H1 (cell line): ENCODE measurements around the gene LGALSL. TPM values are rescaled to one million over a fixed set of nuclear protein-coding genes. Genes with fewer than 3 reads are reported as not detected.

Experiments
- CTCF ChIA-PET: fragments of 300-600 bp; sonication (Branson Sonifier 250); formaldehyde crosslinking; loops from one replicate; lab custom pipeline; 2021; ENCODE audit not compliant: partially characterized antibody; lab: Charles Lee
- POLR2A ChIA-PET: fragments of 300-600 bp; sonication (Branson Sonifier 250); formaldehyde crosslinking; loops from one replicate; lab custom pipeline; 2021; ENCODE audit warnings: inconsistent platforms; ENCODE audit not compliant: partially characterized antibody; lab: Charles Lee
- DNase-seq, 2 experiments: peaks; one replicate each; pipeline versions ENCODE4 v3.0.0 to v3.0.0-alpha.2; 2010 to 2022; ENCODE audit warnings: low spot score in 2 of 2, low read depth in 1 of 2, mixed read lengths in 1 of 2
- FAIRE-seq: peaks from 2 replicates; lab custom pipeline; 2011; peaks lifted over from hg19 to GRCh38; lab: Jason Lieb, UNC
- H2AFZ ChIP-seq: 2 replicates; pipeline ENCODE4 v1.8.1; 2012; ENCODE audit warnings: low read length, inconsistent platforms
- H2AK5ac ChIP-seq: 2 replicates; pipeline ENCODE4 v1.6.1; 2013; ENCODE audit warnings: low read depth, low read length
- H2BK120ac ChIP-seq: replicated peaks from 2 replicates; pipeline ENCODE3; 2013; ENCODE audit warnings: low read depth, low read length, inconsistent platforms
- H2BK12ac ChIP-seq: 2 replicates; pipeline ENCODE4 v1.6.1; 2013; ENCODE audit warnings: low read depth, low read length
- H2BK15ac ChIP-seq: 2 replicates; pipeline ENCODE4 v1.6.1; 2013; ENCODE audit warnings: low read length
- H2BK20ac ChIP-seq: 2 replicates; pipeline ENCODE4 v1.6.1; 2013; ENCODE audit warnings: low read length
- H2BK5ac ChIP-seq: 2 replicates; pipeline ENCODE4 v1.6.1; 2013; ENCODE audit warnings: low read depth, low read length
- H3K14ac ChIP-seq: 2 replicates; pipeline ENCODE4 v1.6.1; 2013; ENCODE audit warnings: inconsistent platforms; ENCODE audit not compliant: insufficient read length
- H3K18ac ChIP-seq: 2 replicates; pipeline ENCODE4 v1.6.1; 2013; ENCODE audit warnings: low read length; ENCODE audit errors: extremely low read depth
- H3K23ac ChIP-seq: 2 replicates; pipeline ENCODE4 v1.6.1; 2013; ENCODE audit warnings: inconsistent platforms; ENCODE audit not compliant: insufficient read length
- H3K23me2 ChIP-seq: 2 replicates; pipeline ENCODE4 v1.6.1; 2013; ENCODE audit warnings: low read depth, low read length
- H3K27ac ChIP-seq: 2 replicates; pipeline ENCODE4 v1.6.1; 2011; ENCODE audit warnings: low read depth, low read length, inconsistent platforms
- H3K27me3 ChIP-seq, 4 experiments: replicated peaks in 1 of 4; 1 replicate in 1 of 4; 2 replicates in 3 of 4; pipeline versions ENCODE4 v1.6.1 to v1.8.1; 2011 to 2013; ENCODE audit warnings: low read length in 3 of 4, mild to moderate bottlenecking in 3 of 4, inconsistent platforms in 2 of 4, mixed read lengths in 2 of 4, moderate library complexity in 1 of 4; ENCODE audit not compliant: control insufficient read depth in 3 of 4, insufficient read depth in 3 of 4; ENCODE audit errors: extremely low read depth in 1 of 4
- H3K36me3 ChIP-seq, 4 experiments: 2 replicates each; pipeline versions ENCODE4 v1.6.1 to v1.8.1; 2011 to 2013; ENCODE audit warnings: mild to moderate bottlenecking in 4 of 4, low read length in 3 of 4, moderate library complexity in 2 of 4, control low read depth in 1 of 4, inconsistent platforms in 1 of 4; ENCODE audit not compliant: insufficient read depth in 4 of 4, control insufficient read depth in 2 of 4
- H3K4ac ChIP-seq: replicated peaks from 2 replicates; pipeline ENCODE3; 2013; ENCODE audit warnings: low read length, low read depth, mixed read lengths, inconsistent platforms; ENCODE audit not compliant: insufficient read length
- H3K4me1 ChIP-seq, 4 experiments: replicated peaks in 1 of 4; 1 replicate in 1 of 4; 2 replicates in 3 of 4; pipeline versions ENCODE4 v1.6.1 to v1.8.1; 2011 to 2013; ENCODE audit warnings: low read length in 3 of 4, inconsistent platforms in 2 of 4, mixed read lengths in 1 of 4; ENCODE audit not compliant: insufficient read depth in 4 of 4, control insufficient read depth in 3 of 4
- H3K4me2 ChIP-seq, 2 experiments: 2 replicates each; pipeline versions ENCODE4 v1.6.1 to v1.8.1; 2011 to 2013; ENCODE audit warnings: low read depth in 2 of 2, low read length in 2 of 2, control low read depth in 1 of 2, inconsistent platforms in 1 of 2, mild to moderate bottlenecking in 1 of 2; ENCODE audit not compliant: insufficient read depth in 1 of 2
- H3K4me3 ChIP-seq, 4 experiments: fragments of 200-600, 300-600 bp in 1 of 4; sonication (generic), shearing (Covaris generic), sonication (Bioruptor Twin) in 1 of 4; 2 replicates each; pipeline versions ENCODE4 v1.5.1 to v1.8.1; 2011 to 2016; ENCODE audit warnings: low read length in 4 of 4, low read depth in 3 of 4, control low read depth in 2 of 4, inconsistent platforms in 2 of 4, mild to moderate bottlenecking in 2 of 4, mixed read lengths in 1 of 4, moderate library complexity in 1 of 4; ENCODE audit not compliant: insufficient read depth in 2 of 4; ENCODE audit errors: extremely low read depth in 1 of 4
- H3K56ac ChIP-seq: replicated peaks from 2 replicates; pipeline ENCODE3; 2013; ENCODE audit warnings: low read depth, mild to moderate bottlenecking, mixed read lengths, low read length, inconsistent platforms; ENCODE audit not compliant: insufficient read length
- H3K79me1 ChIP-seq: 2 replicates; pipeline ENCODE4 v1.6.1; 2013; ENCODE audit warnings: low read depth, low read length, control low read depth
- H3K79me2 ChIP-seq, 2 experiments: 2 replicates each; pipeline versions ENCODE4 v1.6.1 to v1.8.1; 2012 to 2013; ENCODE audit warnings: low read length in 2 of 2, mild to moderate bottlenecking in 2 of 2, inconsistent platforms in 1 of 2; ENCODE audit not compliant: insufficient read depth in 2 of 2, control insufficient read depth in 1 of 2
- H3K9ac ChIP-seq, 4 experiments: replicated peaks in 1 of 4; 1 replicate in 1 of 4; 2 replicates in 3 of 4; pipeline versions ENCODE4 v1.6.1 to v1.8.1; 2011 to 2013; ENCODE audit warnings: low read depth in 3 of 4, low read length in 3 of 4, control low read depth in 2 of 4, mild to moderate bottlenecking in 2 of 4, moderate library complexity in 2 of 4, inconsistent platforms in 1 of 4; ENCODE audit errors: extremely low read depth in 1 of 4
- H3K9me3 ChIP-seq, 2 experiments: 2 replicates each; pipeline versions ENCODE4 v1.6.1 to v1.8.1; 2012 to 2013; ENCODE audit warnings: mild to moderate bottlenecking in 2 of 2, moderate library complexity in 2 of 2, control low read depth in 1 of 2, inconsistent platforms in 1 of 2, low read depth in 1 of 2, low read length in 1 of 2, mixed read lengths in 1 of 2; ENCODE audit not compliant: insufficient read depth in 2 of 2
- H4K20me1 ChIP-seq, 2 experiments: replicated peaks in 1 of 2; 2 replicates each; pipeline versions ENCODE3 to v1.8.1; 2011 to 2013; ENCODE audit warnings: inconsistent platforms in 2 of 2, low read length in 2 of 2, mild to moderate bottlenecking in 1 of 2; ENCODE audit not compliant: insufficient read depth in 2 of 2, control insufficient read depth in 1 of 2
- H4K5ac ChIP-seq: 2 replicates; pipeline ENCODE4 v1.6.1; 2013; ENCODE audit warnings: low read length, low read depth, mixed read lengths, inconsistent platforms; ENCODE audit not compliant: insufficient read length
- H4K8ac ChIP-seq: 2 replicates; pipeline ENCODE4 v1.8.0; 2013; ENCODE audit warnings: mild to moderate bottlenecking, moderate library complexity, low read length, inconsistent platforms; ENCODE audit not compliant: insufficient read depth; ENCODE audit errors: extremely low read depth
- H4K91ac ChIP-seq: replicated peaks from 2 replicates; pipeline ENCODE3; 2013; ENCODE audit warnings: low read length, mixed read lengths, inconsistent platforms; ENCODE audit not compliant: insufficient read length
- ASH2L ChIP-seq: fragments of 200-600, 300-600 bp; sonication (generic); IDR thresholded peaks from one replicate; pipeline ENCODE4 v1.7.1; 2017; ENCODE audit warnings: low read length
- E2F6 ChIP-seq: IDR thresholded peaks from 2 replicates; pipeline ENCODE4 v1.6.1; 2012; ENCODE audit warnings: inconsistent platforms
- EGR1 ChIP-seq: IDR thresholded peaks from 2 replicates; pipeline ENCODE4 v1.6.1; 2011; ENCODE audit warnings: low read depth, low read length, borderline replicate concordance
- HDAC6 ChIP-seq: IDR thresholded peaks from one replicate; pipeline ENCODE4 v1.7.1; 2012; ENCODE audit warnings: low read depth, mild to moderate bottlenecking, inconsistent platforms, low read length, moderate library complexity
- POLR2A ChIP-seq, 2 experiments: IDR thresholded peaks; 1 replicate in 1 of 2; 2 replicates in 1 of 2; pipeline ENCODE4 v1.6.1; 2011; ENCODE audit warnings: low read depth in 2 of 2, low read length in 2 of 2, mild to moderate bottlenecking in 2 of 2; ENCODE audit errors: control extremely low read depth in 1 of 2
- POLR2AphosphoS5 ChIP-seq: IDR thresholded peaks from 2 replicates; pipeline ENCODE4 v1.6.1; 2011; ENCODE audit warnings: low read depth, low read length
- SIX5 ChIP-seq: IDR thresholded peaks from 2 replicates; pipeline ENCODE4 v1.6.1; 2011; ENCODE audit warnings: mild to moderate bottlenecking, low read depth, low read length
- SP1 ChIP-seq: IDR thresholded peaks from 2 replicates; pipeline ENCODE4 v1.6.1; 2011; ENCODE audit warnings: low read depth, low read length
- TAF7 ChIP-seq: optimal IDR thresholded peaks from 2 replicates; pipeline ENCODE3; 2011; ENCODE audit warnings: low read depth, mild to moderate bottlenecking, inconsistent platforms, low read length, moderate library complexity, borderline replicate concordance
- TEAD4 ChIP-seq: IDR thresholded peaks from 2 replicates; pipeline ENCODE4 v1.6.1; 2012; ENCODE audit warnings: low read depth, low read length, inconsistent platforms, mixed read lengths
- USF2 ChIP-seq: IDR thresholded peaks from 2 replicates; pipeline ENCODE4 v1.6.1; 2011; ENCODE audit warnings: low read length, improper control_type of control experiment
- WGBS, 2 experiments: shearing (Covaris generic) in 1 of 2; methylation state at CpG; one replicate each; pipeline versions ENCODE4 v1.1.6 to v1.1.7; 2013 to 2015; ENCODE audit warnings: low lambda C conversion rate in 2 of 2, mixed read lengths in 2 of 2, inconsistent platforms in 1 of 2, low coverage in 1 of 2, missing lambda C conversion rate in 1 of 2; ENCODE audit not compliant: insufficient replicate concordance in 2 of 2, insufficient coverage in 1 of 2, insufficient read length in 1 of 2; ENCODE audit errors: extremely low coverage in 1 of 2, missing lambda C conversion rate in 1 of 2; 5-methylcytosine and 5-hydroxymethylcytosine counted together
- polyA plus RNA-seq, 7 experiments: library from polyadenylated mRNA; depleted of rRNA in 3 of 7; stranded (reverse) in 5 of 7; unstranded in 2 of 7; fragments of >200 nt in 5 of 7; fragments of 200-250 nt in 2 of 7; gene quantifications; 1 replicate in 5 of 7; 2 replicates in 1 of 7; 4 replicates in 1 of 7; pipeline versions ENCODE4 v1.2.1 to v1.2.3, GENCODE V29; 2011 to 2013; ENCODE audit warnings: missing spikeins in 2 of 7, mixed read lengths in 2 of 7
- total RNA-seq: library from RNA; stranded (reverse); fragmentation: NEBNext Ultra II Directional; extraction: Animal tissue kit (Norgen Biotek cat#: 25700); gene quantifications from 2 replicates; pipeline ENCODE4 v1.2.1, GENCODE V29; 2021

Gene LGALSL
- total and polyA plus RNA-seq, 2 of the 8 experiments (the other 6 are each of a cell fraction or from before 2014, with no cell fraction given): 13.6 to 32.3 TPM

- POLR2A ChIA-PET: interaction anchor here (0.6 to 0.8 kb wide), 2 partner anchors 22 to 149 kb away, joined by 3 read pairs; partner anchors contain the start of gene SERTAD2
- Histone ChIP-seq H4K5ac (no peak overlapping the region), H3K23me2 (no peaks in the 10 kb centered on the region), H2BK20ac (no peak overlapping the region), H2BK120ac (no peak overlapping the region), H3K18ac (no peak overlapping the region), H3K56ac (no peak overlapping the region), H3K14ac (no peak overlapping the region), H3K4me2 (no peak overlapping the region), H2AK5ac (no peak overlapping the region), H4K20me1 (no peaks in the 10 kb centered on the region), H3K23ac (no peak overlapping the region), H3K79me2 (no peaks in the 10 kb centered on the region), H2AFZ (no peak overlapping the region), H3K79me1 (no peaks in the 10 kb centered on the region), H3K27ac (no peak overlapping the region; the same call in 1 of the 2 replicates), H2BK15ac (no peak overlapping the region), H3K4me3 (no peak overlapping the region), H4K91ac (no peak overlapping the region), H3K9ac (no peak overlapping the region), H4K8ac (no peak overlapping the region), H2BK5ac (no peak overlapping the region), H2BK12ac (no peak overlapping the region; the same call in 1 of the 2 replicates), H3K27me3 (no peaks in the 10 kb centered on the region), H3K36me3 (no peaks in the 10 kb centered on the region), H3K4ac (peak overlapping the region; percentile 14), H3K4me1 (no peaks in the 10 kb centered on the region), H3K9me3 (no peaks in the 10 kb centered on the region)
- no peak for FAIRE-seq
- CTCF ChIA-PET: interaction anchor here (0.8 to 6.9 kb wide), 7 partner anchors 12 to 174 kb away, joined by 3 to 39 read pairs (median 4); partner anchors contain the start of gene AFTPH
- 86% methylated on average over 16 of the region's 16 CpGs; no CpG with 5 or more reads in 1 of the 2 experiments for WGBS, 2 experiments
- no peak for DNase-seq
- TF ChIP-seq USF2 (no peak), ASH2L (no peak), SIX5 (no peak), TAF7 (no peak), TEAD4 (no peak), POLR2AphosphoS5 (no peak), SP1 (no peak), HDAC6 (no peak), EGR1 (no peak), POLR2A (IDR thresholded peaks at IDR 0.05; ENCODE audit: control extremely low read depth in 1 of 2, low read depth in 2 of 2, low read length in 2 of 2) (no peak), E2F6 (no peak)
Measured at GRCh38 chr2:64504774-64505720, 51.1 kb downstream of the LGALSL start.
